Dendritic cell treated with granulocyte-macrophage colony-stimulating factor and Interleukin-4, amounts not matched to agents 40 ng/mL and 50 ng/mL, for 4 days (primary cell): ENCODE results near the gene SPRED3.

Experiments used
- H3K27ac Mint-ChIP-seq: one replicate; pipeline ENCODE4 v1.8.0; 2022; ENCODE audit warnings: mild to moderate bottlenecking, mixed read lengths
- H3K27me3 Mint-ChIP-seq: one replicate; pipeline ENCODE4 v1.8.0; 2022; ENCODE audit warnings: mild to moderate bottlenecking, mixed read lengths
- H3K36me3 Mint-ChIP-seq: one replicate; pipeline ENCODE4 v1.8.0; 2022; ENCODE audit warnings: low read depth, mixed read lengths
- H3K4me1 Mint-ChIP-seq: one replicate; pipeline ENCODE4 v1.8.0; 2022; ENCODE audit warnings: low read depth, mixed read lengths
- H3K4me3 Mint-ChIP-seq: one replicate; pipeline ENCODE4 v1.8.0; 2022; ENCODE audit warnings: mild to moderate bottlenecking, moderate library complexity, mixed read lengths
- H3K9me3 Mint-ChIP-seq: one replicate; pipeline ENCODE4 v1.8.0; 2022; ENCODE audit warnings: mixed read lengths
- intact Hi-C: fragments of 100-400 bp; cut with micrococcal nuclease; formaldehyde crosslinking; loops from one replicate; pipeline ENCODE4 v1.15.0; 2022

Gene SPRED3

DNA sequence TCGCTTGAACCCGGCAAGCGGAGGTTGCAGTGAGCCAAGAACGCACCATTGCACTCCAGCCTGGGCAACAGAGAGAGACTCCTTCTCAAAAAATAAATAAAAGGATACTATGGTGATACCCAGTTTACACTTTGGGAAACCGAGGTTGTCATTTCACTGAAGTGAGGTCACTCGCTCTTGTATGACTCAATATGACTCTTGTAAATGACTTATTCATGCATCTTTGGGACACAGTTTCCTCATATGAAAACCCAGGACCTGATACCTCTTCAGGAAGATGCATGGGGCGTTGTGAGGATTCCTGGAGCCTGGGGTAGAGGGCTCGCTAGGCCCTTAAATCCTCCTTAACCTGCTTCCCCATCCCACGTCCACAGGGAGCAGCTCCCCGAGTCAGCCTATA lies 9.6 kb upstream of the SPRED3 start:
- Mint-ChIP-seq H3K4me1 (peaks cover 26% of the 10 kb centered on the region), H3K27me3 (peaks cover 3% of the 10 kb centered on the region), H3K27ac (no peak overlapping the region), H3K9me3 (no peaks in the 10 kb centered on the region), H3K36me3 (peaks cover 90% of the 10 kb centered on the region), H3K4me3 (no peak overlapping the region)
- intact Hi-C loops: no loop called here

DNA sequence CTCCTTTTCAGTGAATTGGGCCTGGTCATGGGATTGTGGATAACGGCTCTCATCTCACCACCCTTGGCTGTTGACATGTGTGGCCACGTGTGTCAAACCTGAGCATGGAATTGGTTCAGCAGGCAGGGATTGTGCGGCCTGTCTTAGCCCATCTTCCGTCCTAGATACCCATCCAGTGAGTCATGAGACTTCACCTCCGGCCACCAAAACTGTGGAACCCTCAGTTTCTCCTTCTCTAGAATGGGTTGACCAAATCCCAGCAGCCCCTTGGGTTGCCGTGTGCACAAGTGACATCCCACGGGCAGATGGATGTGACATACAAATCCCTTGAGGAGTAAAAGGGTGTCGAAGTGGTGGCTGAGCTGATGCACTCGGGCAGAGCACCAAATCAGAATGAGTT lies 7.4 kb upstream of the SPRED3 start:
- intact Hi-C loops: no loop called here
- no peak overlapping the region for H3K27ac Mint-ChIP-seq
- H3K4me3 Mint-ChIP-seq: no peak overlapping the region
- peaks cover 97% of the 10 kb centered on the region for H3K36me3 Mint-ChIP-seq
- no peaks in the 10 kb centered on the region for H3K9me3 Mint-ChIP-seq
- H3K4me1 Mint-ChIP-seq: peaks cover 33% of the 10 kb centered on the region
- H3K27me3 Mint-ChIP-seq: peaks cover 21% of the 10 kb centered on the region

DNA sequence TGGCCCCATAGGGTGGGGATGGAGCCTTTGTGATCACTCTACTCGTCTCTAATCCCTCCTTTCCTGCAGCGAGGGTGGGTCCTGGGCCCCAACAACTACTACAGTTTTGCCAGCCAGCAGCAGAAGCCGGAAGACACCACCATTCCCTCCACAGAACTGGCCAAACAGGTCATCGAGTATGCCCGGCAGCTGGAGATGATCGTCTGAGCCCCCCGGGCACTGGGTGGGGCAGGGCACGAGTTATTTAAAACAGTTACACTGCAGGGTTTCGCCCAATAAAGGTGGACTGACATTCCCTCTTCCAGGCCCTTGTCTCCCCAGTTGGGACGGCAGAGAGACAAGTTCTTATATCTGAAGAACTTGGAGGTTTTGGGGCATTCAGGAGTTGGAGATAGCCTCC lies 5.3 kb upstream of the SPRED3 start:
- no peak overlapping the region for H3K4me3 Mint-ChIP-seq
- no peaks in the 10 kb centered on the region for H3K9me3 Mint-ChIP-seq
- intact Hi-C loops: no loop called here
- peaks cover 27% of the 10 kb centered on the region for H3K27me3 Mint-ChIP-seq
- H3K4me1 Mint-ChIP-seq: peaks cover 37% of the 10 kb centered on the region
- H3K27ac Mint-ChIP-seq: no peak overlapping the region
- H3K36me3 Mint-ChIP-seq: peaks cover 81% of the 10 kb centered on the region

DNA sequence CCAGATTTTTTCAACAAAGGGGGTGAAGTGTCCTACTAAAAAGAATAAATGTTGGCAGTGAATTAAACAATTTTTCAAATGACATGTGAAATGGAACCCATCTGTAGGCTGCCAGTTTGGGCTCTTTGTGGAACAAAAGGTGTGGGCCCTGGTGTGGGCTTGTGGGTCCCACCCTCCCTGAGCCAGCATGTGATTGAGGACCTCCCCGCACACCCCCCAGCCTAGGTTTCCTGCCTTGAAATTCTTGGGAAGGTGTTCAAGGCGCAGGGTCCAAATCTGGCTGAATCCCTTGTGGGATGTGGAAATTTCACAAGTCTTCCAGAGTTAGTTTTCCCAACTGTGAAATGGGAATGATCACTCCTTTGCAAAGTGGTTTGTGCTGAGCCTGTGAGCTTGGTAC lies 4.8 kb upstream of the SPRED3 start:
- H3K4me1 Mint-ChIP-seq: peaks cover 39% of the 10 kb centered on the region
- peaks cover 29% of the 10 kb centered on the region for H3K27me3 Mint-ChIP-seq
- H3K9me3 Mint-ChIP-seq: no peaks in the 10 kb centered on the region
- H3K4me3 Mint-ChIP-seq: no peak overlapping the region
- intact Hi-C loops: no loop called here
- peaks cover 77% of the 10 kb centered on the region for H3K36me3 Mint-ChIP-seq
- H3K27ac Mint-ChIP-seq: no peak overlapping the region

- peaks cover 37% of the 10 kb centered on the region for H3K4me1 Mint-ChIP-seq
- no peaks in the 10 kb centered on the region for H3K9me3 Mint-ChIP-seq
- intact Hi-C loops: no loop called here
- no peak overlapping the region for H3K4me3 Mint-ChIP-seq
- peaks cover 36% of the 10 kb centered on the region for H3K27me3 Mint-ChIP-seq
- H3K27ac Mint-ChIP-seq: no peak overlapping the region
- H3K36me3 Mint-ChIP-seq: peaks cover 70% of the 10 kb centered on the region
These were observed 4.1 kb upstream of the SPRED3 start for GRCh38 chr19:38384209-38385027.

- Mint-ChIP-seq H3K27ac (no peak overlapping the region), H3K9me3 (no peaks in the 10 kb centered on the region), H3K27me3 (peaks cover 44% of the 10 kb centered on the region), H3K4me1 (peaks cover 34% of the 10 kb centered on the region), H3K36me3 (peaks cover 62% of the 10 kb centered on the region), H3K4me3 (no peak overlapping the region)
- intact Hi-C loops: no loop called here
These were observed 3.3 kb upstream of the SPRED3 start for GRCh38 chr19:38385057-38385803.

DNA sequence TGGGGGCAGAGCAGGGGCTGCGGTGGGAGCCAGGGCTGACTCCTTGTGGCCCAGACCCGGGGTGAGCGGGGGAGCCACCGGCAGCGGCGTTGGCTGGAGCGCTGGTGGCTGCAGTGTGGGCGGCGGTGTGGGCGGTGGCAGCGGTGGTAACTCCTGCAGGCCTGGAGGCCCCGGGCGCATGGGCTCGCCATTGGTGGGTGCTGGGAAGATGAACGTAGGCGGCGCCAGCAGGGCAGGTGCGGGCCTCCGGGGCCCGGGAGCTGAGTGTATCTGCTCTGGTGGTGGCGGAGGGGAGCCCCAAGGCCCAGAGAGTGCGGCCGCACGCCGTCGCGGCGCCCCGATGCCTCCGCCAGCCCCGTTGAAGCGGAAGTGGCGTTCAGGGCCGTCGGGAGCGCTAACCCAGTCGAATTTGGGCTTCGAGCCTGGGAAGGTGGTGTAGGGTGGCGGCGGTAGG lies 2.7 kb upstream of the SPRED3 start:
- intact Hi-C loops: no loop called here
- Mint-ChIP-seq H3K36me3 (peaks cover 56% of the 10 kb centered on the region), H3K9me3 (no peaks in the 10 kb centered on the region), H3K27me3 (peaks cover 48% of the 10 kb centered on the region), H3K27ac (no peak overlapping the region), H3K4me1 (peaks cover 34% of the 10 kb centered on the region), H3K4me3 (peak overlapping the region; percentile 11)

- Mint-ChIP-seq H3K36me3 (peaks cover 50% of the 10 kb centered on the region), H3K27ac (peak overlapping the region; percentile 84), H3K9me3 (no peaks in the 10 kb centered on the region), H3K4me1 (peaks cover 34% of the 10 kb centered on the region), H3K27me3 (peaks cover 54% of the 10 kb centered on the region), H3K4me3 (peak overlapping the region; percentile 81)
- intact Hi-C loops: no loop called here
These were observed 2.1 kb upstream of the SPRED3 start for GRCh38 chr19:38386300-38386970.

DNA sequence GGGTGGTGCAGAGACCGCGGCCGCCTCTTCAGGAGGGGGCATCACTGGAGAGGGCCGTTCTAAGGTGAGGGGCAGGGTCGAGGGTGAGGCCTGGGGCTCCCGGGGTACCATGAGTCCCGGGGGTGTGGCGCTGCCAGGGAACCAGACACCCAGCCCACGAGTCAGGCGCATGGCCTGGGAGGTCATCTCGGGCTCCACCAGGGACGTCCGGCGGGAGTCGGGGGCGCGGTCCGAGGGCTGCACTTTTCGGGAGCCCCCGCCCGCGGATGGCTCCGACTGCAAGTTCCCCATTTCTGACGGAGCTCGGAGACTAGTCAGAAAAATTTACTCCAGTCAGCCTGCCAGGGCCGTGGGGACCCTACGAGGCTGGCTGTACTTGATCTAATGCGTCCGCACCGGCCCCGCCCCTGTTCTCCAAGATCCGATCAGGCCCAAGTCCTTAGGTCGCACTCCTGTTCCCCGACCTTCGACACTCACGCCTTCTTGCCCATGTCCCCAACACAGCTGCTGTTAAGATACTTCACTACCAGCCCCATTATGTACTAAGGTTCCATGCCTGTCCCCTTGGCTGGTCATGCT lies 1.4 kb upstream of the SPRED3 start:
- Mint-ChIP-seq H3K36me3 (peaks cover 44% of the 10 kb centered on the region), H3K27ac (peak overlapping the region; percentile 84), H3K4me1 (peaks cover 34% of the 10 kb centered on the region), H3K27me3 (peaks cover 61% of the 10 kb centered on the region), H3K9me3 (no peaks in the 10 kb centered on the region), H3K4me3 (peak overlapping the region; percentile 81)
- intact Hi-C loops: no loop called here

DNA sequence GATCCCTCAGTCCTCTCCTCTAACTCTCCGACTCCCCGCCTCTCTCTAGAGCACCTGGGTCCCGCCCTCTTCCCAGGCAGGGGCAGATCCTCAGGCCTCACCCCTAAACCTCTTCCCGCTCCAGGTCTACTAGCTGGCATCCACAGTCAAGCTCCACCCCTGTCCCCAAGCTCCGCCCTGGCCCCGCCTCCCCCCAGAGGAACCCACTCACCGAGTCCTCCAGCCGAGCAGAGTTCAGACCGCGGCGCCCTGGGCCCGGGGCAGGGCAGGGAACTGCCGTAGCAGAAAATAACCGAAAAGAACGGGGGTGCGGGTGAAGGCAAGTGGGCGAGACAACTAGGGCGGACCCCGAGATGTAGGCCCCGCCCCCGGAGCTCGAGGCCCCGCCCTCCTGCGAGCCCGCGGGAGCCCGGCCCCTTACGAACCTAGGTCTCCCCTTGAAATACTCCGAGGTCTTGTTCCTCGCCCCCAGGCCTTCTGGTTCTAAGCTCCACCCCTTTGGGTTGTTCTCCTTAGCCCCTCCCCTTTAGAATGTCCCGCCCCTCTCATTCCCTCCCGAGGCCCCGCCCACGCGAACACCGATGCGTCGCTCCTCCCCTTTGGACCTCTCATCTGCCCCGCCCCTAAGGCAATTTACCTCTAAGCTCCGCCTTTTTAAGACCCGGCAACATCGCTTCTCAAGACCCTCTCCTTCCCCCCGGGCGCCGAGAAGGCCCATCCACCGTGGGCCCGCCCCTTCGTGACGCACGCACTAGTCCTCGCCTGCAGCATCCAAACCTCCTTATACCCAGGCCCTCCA lies 748 bp upstream of the SPRED3 start, which contains the start of gene GGN:
Gene GGN, minus strand, starts transcription at position 485 of the 799 bp plus-strand sequence. CDS start 773 bp downstream, outside the sequence.
- Mint-ChIP-seq H3K27ac (peak within 1 kb of the TSS; percentile 84), H3K4me1 (peaks cover 37% of the 10 kb centered on the region), H3K36me3 (peaks cover 37% of the 10 kb centered on the region), H3K27me3 (peaks cover 64% of the 10 kb centered on the region), H3K9me3 (no peaks in the 10 kb centered on the region), H3K4me3 (peak within 1 kb of the TSS; percentile 81)
- intact Hi-C loops: no loop called here

DNA sequence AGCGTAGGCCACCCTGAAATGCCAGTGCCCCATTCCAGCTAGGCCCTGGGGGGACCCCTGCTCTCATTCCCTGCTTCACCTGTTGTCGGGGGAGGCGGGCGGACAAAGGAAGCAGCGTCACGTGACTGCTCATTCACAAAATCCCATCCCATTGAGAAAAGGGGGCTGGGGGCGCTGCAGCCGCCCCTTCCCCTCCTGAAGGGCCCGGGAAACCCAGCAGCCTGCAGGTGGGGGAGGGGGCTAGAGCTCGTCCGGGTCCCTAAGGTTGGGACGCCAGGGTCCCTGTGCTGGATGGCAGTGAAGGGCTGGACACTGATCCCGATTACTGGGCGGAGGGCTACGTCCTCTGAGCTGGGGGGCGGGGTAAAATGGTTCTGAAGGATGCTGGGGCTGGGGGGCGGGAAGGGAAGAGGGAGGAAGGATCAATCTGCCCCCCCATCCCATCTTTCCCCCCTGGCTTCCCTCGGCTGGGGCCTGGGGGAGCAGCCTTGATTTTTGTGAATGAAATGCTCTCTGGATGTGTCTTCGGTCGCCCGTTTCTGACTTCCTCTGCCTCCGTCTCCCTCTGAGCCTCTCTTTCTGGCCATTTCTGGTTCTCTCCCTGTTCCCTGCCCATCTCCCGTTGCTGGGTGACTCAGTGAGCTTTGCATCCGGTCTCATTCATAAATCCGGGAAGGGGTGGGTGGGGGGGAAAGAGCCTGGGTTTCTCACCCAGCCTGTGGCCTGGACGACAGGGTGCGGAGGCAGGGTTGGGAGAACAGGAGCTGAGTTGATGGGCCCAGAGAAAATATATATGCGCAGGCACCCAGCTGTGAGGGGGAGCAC lies 816 bp downstream of the SPRED3 start:
- peaks cover 40% of the 10 kb centered on the region for H3K4me1 Mint-ChIP-seq
- H3K27ac Mint-ChIP-seq: no peak overlapping the region
- peaks cover 75% of the 10 kb centered on the region for H3K27me3 Mint-ChIP-seq
- H3K9me3 Mint-ChIP-seq: no peaks in the 10 kb centered on the region
- intact Hi-C loops: no loop called here
- no peak overlapping the region for H3K4me3 Mint-ChIP-seq
- H3K36me3 Mint-ChIP-seq: peaks cover 21% of the 10 kb centered on the region
